ENCODE data around the gene IL22.

Gene IL22

DNA sequence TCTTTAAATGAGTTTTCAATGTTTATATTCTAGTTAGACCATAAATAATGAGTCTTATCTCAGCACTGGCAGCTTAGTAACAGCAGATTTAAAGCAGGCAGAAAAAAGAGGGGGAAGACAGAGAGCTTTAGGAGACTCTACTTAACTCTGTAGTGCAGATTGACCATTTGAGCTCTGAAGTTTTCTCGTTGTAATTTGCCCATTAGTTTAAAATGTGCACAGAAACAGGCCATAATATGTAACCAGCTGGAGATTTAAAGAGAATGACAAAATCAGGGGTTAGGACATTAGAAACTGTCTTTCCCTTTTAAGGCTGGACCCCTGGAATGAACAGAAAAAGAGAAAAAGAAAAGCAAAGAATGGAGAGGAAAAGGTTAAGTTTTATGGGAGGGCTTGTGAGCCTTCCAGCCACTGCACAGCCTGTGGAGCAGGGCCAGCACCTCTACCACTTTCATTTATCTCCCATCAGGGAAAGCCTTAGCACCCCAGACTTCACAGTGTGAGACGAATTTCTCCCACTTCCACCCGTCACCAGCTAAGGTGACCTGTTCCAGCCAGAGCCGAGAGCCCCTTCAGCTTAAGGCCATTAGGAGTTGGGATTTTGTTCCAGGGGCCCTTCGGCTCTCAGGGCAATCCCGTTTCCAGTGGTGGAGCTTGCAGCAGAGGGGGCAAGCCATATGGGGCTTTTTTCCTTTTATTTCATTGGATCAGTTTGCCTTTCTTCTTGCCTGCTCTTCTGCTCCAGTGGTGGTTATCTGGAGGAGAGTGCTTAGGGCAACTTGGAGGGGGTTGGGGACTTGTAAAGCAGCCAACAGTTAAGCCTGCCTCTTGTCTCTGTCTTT, 8.0 kb downstream of the IL22 start:
- in situ Hi-C loops (cut with MboI; ENCODE audit: low pct_unique_long_range_greater_than_20kb, low sequenced_read_pairs, unreplicated experiment), result loop anchor here (25.0 kb wide), 1 partner anchor 442 kb away; the partner anchor contains the start of gene NUP107
- DNase-seq (ENCODE audit: low spot score), result no peak
- TF ChIP-seq, protein P1, sequence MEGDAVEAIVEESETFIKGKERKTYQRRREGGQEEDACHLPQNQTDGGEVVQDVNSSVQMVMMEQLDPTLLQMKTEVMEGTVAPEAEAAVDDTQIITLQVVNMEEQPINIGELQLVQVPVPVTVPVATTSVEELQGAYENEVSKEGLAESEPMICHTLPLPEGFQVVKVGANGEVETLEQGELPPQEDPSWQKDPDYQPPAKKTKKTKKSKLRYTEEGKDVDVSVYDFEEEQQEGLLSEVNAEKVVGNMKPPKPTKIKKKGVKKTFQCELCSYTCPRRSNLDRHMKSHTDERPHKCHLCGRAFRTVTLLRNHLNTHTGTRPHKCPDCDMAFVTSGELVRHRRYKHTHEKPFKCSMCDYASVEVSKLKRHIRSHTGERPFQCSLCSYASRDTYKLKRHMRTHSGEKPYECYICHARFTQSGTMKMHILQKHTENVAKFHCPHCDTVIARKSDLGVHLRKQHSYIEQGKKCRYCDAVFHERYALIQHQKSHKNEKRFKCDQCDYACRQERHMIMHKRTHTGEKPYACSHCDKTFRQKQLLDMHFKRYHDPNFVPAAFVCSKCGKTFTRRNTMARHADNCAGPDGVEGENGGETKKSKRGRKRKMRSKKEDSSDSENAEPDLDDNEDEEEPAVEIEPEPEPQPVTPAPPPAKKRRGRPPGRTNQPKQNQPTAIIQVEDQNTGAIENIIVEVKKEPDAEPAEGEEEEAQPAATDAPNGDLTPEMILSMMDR (IDR thresholded peaks at IDR 0.05; ENCODE audit: extremely low read depth, insufficient read depth, missing control alignments), result no peak

DNA sequence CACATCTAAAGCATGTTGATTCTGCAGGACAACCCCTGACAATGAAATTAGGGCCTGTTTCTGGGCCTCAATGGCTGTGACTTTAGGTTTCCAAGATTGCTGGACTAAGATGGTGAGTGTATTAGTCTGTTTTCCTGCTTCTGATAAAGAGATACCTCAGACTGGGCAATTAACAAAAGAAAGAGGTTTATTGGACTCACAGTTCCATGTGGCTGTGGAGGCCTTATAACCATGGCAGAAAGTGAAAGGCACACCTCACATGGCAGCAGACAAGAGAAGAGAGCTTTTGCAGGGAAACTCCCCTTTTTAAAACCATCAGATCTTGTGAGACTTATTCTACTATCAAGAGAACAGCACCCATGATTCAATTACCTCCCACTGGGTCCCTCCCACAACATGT, 10.6 kb downstream of the IL22 start:
- no peak for DNase-seq (ENCODE audit: low spot score)
- TF ChIP-seq, protein P1 (IDR thresholded peaks at IDR 0.05; ENCODE audit: extremely low read depth, insufficient read depth, missing control alignments), result no peak
- in situ Hi-C loops (cut with MboI; ENCODE audit: low pct_unique_long_range_greater_than_20kb, low sequenced_read_pairs, unreplicated experiment), result loop anchor here (25.0 kb wide), 1 partner anchor 445 kb away; the partner anchor contains the start of gene NUP107

DNA sequence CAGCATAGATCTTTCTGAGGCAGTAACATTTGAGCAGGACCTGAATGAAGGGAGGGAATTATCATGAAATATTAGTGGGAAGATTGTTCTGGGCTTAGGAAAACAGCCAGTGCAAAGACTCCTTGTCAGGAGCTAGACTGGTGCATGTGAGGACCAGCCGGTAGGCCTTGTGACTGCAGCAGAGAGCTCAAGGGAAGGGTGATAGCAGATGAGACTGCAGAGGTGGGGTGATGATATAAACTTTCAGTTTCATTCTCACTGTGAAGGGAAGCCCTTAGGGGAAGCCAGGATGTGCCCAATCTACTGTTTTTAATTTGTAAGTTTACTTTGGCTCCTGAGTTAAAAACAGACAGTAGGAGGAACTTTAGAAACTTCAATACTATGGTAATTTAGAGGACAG, 12.4 kb downstream of the IL22 start:
- peak; percentile 67 for DNase-seq (ENCODE audit: low spot score)
- in situ Hi-C loops (cut with MboI; ENCODE audit: low pct_unique_long_range_greater_than_20kb, low sequenced_read_pairs, unreplicated experiment), result loop anchor here (25.0 kb wide), 1 partner anchor 446 kb away; the partner anchor contains the start of gene NUP107
- TF ChIP-seq, protein P1 (IDR thresholded peaks at IDR 0.05; ENCODE audit: extremely low read depth, insufficient read depth, missing control alignments), result no peak

DNA sequence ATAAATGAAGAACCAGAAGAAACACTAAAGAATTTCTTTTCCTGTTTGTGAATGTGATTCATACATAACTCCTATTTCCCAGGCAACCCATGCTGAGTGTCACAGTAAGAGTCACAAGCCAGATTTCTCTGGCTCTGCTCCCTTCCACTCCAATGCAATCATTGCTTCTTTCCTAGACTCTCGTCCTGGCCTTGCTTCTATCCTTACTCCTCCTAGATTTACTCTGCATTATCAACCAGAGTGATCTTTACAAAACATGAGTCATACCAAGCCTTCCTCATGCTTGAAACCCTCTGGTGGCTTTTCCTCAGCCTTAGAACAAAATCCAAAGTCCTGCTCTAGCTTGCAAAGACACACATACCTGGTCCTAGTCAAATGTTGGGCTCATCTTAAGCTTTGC, 13.3 kb downstream of the IL22 start:
- no peak for DNase-seq (ENCODE audit: low spot score)
- TF ChIP-seq, protein P1 (IDR thresholded peaks at IDR 0.05; ENCODE audit: extremely low read depth, insufficient read depth, missing control alignments), result no peak
- in situ Hi-C loops (cut with MboI; ENCODE audit: low pct_unique_long_range_greater_than_20kb, low sequenced_read_pairs, unreplicated experiment), result loop anchor here (25.0 kb wide), 1 partner anchor 447 kb away; the partner anchor contains the start of gene NUP107

DNA sequence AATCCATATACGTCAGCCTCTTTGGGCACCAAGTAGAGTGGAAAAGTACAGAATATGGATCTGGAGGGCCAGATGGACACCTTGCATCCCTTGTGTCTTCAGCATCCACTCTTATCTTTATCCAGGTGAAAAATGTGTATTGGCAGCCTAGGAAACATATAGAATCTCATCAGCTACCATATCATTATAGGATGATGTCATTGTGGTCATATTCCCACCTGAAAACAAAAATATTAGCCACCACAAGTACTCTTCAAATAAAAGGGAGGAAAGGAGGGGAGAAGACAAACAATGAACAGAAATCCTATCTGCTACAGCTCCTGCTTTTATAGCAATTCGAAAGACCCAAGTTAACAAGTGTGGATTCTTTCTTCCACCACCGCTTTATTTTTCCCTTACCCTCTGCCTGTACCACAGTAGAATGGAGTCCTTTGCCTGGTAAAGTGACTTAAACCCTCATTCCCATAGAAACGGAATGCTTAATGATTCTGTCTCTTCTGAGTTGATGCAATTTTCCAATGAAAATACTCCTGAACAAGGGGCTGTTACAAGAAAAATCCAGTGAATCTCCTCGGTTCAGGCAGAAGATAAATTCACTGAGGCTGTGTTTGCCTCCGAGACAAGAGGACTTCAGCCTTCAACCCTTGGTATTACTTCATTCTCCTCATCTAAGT, 14.0 kb downstream of the IL22 start:
- TF ChIP-seq, protein P1 (IDR thresholded peaks at IDR 0.05; ENCODE audit: extremely low read depth, insufficient read depth, missing control alignments), result no peak
- DNase-seq (ENCODE audit: low spot score), result no peak
- in situ Hi-C loops (cut with MboI; ENCODE audit: low pct_unique_long_range_greater_than_20kb, low sequenced_read_pairs, unreplicated experiment), result loop anchor here (10.0 to 25.0 kb wide), 2 partner anchors 75 to 448 kb away; partner anchors contain the start of gene NUP107

DNA sequence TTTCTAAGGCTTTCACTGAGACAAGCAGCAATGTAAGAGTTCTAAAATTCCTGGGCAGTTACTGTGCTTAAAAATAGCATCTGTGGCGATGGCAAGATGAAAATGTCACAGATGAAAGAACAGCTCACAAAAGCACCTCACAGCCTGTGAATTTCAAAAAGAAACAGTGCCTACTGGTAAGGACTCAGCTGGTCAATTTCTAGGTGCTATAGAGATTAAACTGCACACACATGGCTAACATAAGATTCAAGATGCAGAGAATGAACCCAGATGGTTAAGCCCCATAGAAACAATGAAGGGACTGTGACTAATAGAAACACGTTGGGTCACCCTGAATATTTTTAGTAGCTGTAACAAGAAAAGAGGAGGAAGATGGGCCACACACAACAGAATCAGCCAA, 15.8 kb downstream of the IL22 start:
- DNase-seq (ENCODE audit: low spot score), result no peak
- TF ChIP-seq, protein P1 (IDR thresholded peaks at IDR 0.05; ENCODE audit: extremely low read depth, insufficient read depth, missing control alignments), result no peak
- in situ Hi-C loops (cut with MboI; ENCODE audit: low pct_unique_long_range_greater_than_20kb, low sequenced_read_pairs, unreplicated experiment), result loop anchor here (10.0 to 25.0 kb wide), 2 partner anchors 77 to 450 kb away; partner anchors contain the start of gene NUP107
